Gastrocnemius medialis (tissue), 4 donors: ENCODE measurements around the gene PEX7.
"Not testable (repeated sequence)": the region's sequence is repeated elsewhere in the genome, so short reads cannot be mapped to it uniquely, and the experiment has no call there.

Experiments used
- CTCF ChIP-seq, 5 experiments: fragments of 450-650 bp in 3 of 5; fragments of 200-600 bp in 2 of 5; sonication (generic) in 2 of 5; IDR thresholded peaks in 4 of 5; conservative IDR thresholded peaks in 1 of 5; 1 replicate in 4 of 5; 2 replicates in 1 of 5; pipeline ENCODE4 v1.5.1; 2016 to 2019; ENCODE audit warnings: antibody characterized with exemption in 5 of 5, mild to moderate bottlenecking in 3 of 5, moderate library complexity in 3 of 5
- POLR2A ChIP-seq, 2 donors: fragments of 450-650 bp; IDR thresholded peaks; one replicate each; pipeline ENCODE4 v1.6.1; 2017; ENCODE audit warnings: antibody characterized with exemption in 2 of 2, mild to moderate bottlenecking in 2 of 2, moderate library complexity in 2 of 2

GRCh38 chr6:136904477-136904876 is 82.1 kb downstream of the PEX7 start:
- TF ChIP-seq CTCF (IDR thresholded peaks at IDR 0.05 in 4 of 5, conservative IDR thresholded peaks at IDR 0.05 in 1 of 5); POLR2A (IDR thresholded peaks at IDR 0.05): not testable (repeated sequence)
